Kidney (tissue), 14 donors: ENCODE data around the gene AAGAB. TPM values are rescaled to one million over a fixed set of nuclear protein-coding genes. Genes with fewer than 3 reads are reported as not detected.

Source experiments
- DNase-seq, 5 donors: peaks; one replicate each; pipeline ENCODE4 v3.0.0-alpha.2; 2013 to 2020
- FAIRE-seq: peaks from 2 replicates; lab custom pipeline; 2012; peaks lifted over from hg19 to GRCh38; lab: Jason Lieb, UNC
- H3K27ac ChIP-seq, 2 donors: one replicate each; pipeline ENCODE4 v1.7.0; 2013; ENCODE audit warnings: low read depth in 2 of 2, low read length in 2 of 2, inconsistent platforms in 1 of 2
- H3K27me3 ChIP-seq: one replicate; pipeline ENCODE4 v1.7.1; 2013; ENCODE audit warnings: low read length, inconsistent platforms; ENCODE audit not compliant: control insufficient read depth, insufficient read depth
- H3K36me3 ChIP-seq, 3 donors: one replicate each; pipeline versions ENCODE4 v1.7.0 to v1.7.1; 2013; ENCODE audit warnings: low read length in 3 of 3, control low read depth in 1 of 3, inconsistent platforms in 1 of 3; ENCODE audit not compliant: insufficient read depth in 3 of 3, control insufficient read depth in 2 of 3
- H3K4me1 ChIP-seq, 3 donors: one replicate each; pipeline versions ENCODE4 v1.7.0 to v1.7.1; 2013; ENCODE audit warnings: low read length in 3 of 3, inconsistent platforms in 1 of 3, low read depth in 1 of 3; ENCODE audit not compliant: control insufficient read depth in 2 of 3, insufficient read depth in 2 of 3
- H3K4me3 ChIP-seq, 3 donors: one replicate each; pipeline versions ENCODE4 v1.7.0 to v1.8.1; 2013; ENCODE audit warnings: low read length in 3 of 3, control low read depth in 1 of 3, inconsistent platforms in 1 of 3
- H3K9ac ChIP-seq, 3 donors: one replicate each; pipeline versions ENCODE4 v1.7.0 to v1.7.1; 2013; ENCODE audit warnings: low read length in 3 of 3, control low read depth in 1 of 3, inconsistent platforms in 1 of 3
- H3K9me3 ChIP-seq, 3 donors: one replicate each; pipeline versions ENCODE4 v1.7.0 to v1.7.1; 2013; ENCODE audit warnings: low read length in 3 of 3, control low read depth in 1 of 3, inconsistent platforms in 1 of 3; ENCODE audit not compliant: control insufficient read depth in 2 of 3, insufficient read depth in 1 of 3
- intact Hi-C: fragments of 100-400 bp; cut with DNase I; formaldehyde crosslinking; loops from one replicate; pipeline ENCODE4 v1.11.1; 2022
- polyA plus RNA-seq: library from polyadenylated mRNA; stranded (reverse); fragments of 350-450 nt; fragmentation: Illumina TruSeq; extraction: RNeasy Lipid Tissue Mini Kit (QIAGEN cat#74804); gene quantifications from one replicate; pipeline ENCODE4 v1.2.3, GENCODE V29; 2014; ENCODE audit warnings: low read depth, low replicate concordance; ENCODE audit not compliant: insufficient read depth
- total RNA-seq: library from RNA; stranded (reverse); fragmentation: NEBNext Ultra II Directional; extraction: Animal tissue kit (Norgen Biotek cat#: 25700); gene quantifications from one replicate; pipeline ENCODE4 v1.2.1, GENCODE V29; 2021
- TF ChIP-seq, protein P1 (sequence below): IDR thresholded peaks from 3 replicates; pipeline ENCODE4 v1.5.1; 2012; ENCODE audit warnings: mild to moderate bottlenecking, moderate library complexity, borderline replicate concordance; ENCODE audit not compliant: insufficient read depth; ENCODE audit errors: extremely low read depth
- donor health status: control.
- donor health status: control.
- donor health status: control.
- donor health status: control.
- donor health status: control.
- donor health status: DM: yes; HTN: yes; CAD: no.
- donor health status: Normal renal cell carcinoma (clear cell type).

Gene AAGAB
- total and polyA plus RNA-seq, 2 donors from 2014 or later: 40.7 to 44.0 TPM

DNA sequence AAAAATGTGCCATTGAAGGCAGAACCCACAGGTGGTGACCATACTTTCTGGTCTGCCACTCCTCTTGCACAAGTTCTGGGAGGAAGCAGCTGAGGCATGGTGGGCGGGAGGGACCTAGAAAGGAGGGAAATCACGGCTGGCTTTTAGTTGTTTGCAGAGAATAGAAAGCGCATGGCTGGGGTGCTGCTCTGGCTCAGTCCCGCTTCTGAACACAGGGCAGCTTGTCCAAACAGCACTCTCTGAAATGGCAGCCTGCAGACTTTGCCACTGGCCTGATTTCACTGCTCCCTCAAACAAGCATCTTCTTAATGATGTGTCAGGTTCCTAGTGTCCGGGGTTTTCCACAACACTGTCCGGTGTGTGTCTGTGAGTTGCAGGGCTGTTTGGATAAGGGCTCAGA, 76.7 kb downstream of the AAGAB start:
- TF ChIP-seq, protein P1, sequence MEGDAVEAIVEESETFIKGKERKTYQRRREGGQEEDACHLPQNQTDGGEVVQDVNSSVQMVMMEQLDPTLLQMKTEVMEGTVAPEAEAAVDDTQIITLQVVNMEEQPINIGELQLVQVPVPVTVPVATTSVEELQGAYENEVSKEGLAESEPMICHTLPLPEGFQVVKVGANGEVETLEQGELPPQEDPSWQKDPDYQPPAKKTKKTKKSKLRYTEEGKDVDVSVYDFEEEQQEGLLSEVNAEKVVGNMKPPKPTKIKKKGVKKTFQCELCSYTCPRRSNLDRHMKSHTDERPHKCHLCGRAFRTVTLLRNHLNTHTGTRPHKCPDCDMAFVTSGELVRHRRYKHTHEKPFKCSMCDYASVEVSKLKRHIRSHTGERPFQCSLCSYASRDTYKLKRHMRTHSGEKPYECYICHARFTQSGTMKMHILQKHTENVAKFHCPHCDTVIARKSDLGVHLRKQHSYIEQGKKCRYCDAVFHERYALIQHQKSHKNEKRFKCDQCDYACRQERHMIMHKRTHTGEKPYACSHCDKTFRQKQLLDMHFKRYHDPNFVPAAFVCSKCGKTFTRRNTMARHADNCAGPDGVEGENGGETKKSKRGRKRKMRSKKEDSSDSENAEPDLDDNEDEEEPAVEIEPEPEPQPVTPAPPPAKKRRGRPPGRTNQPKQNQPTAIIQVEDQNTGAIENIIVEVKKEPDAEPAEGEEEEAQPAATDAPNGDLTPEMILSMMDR: no peak
- intact Hi-C loops: no loop called here
- Histone ChIP-seq H3K27ac (no peak overlapping the region), H3K9me3 (no peaks in the 10 kb centered on the region), H3K9ac (no peak overlapping the region), H3K27me3 (no peaks in the 10 kb centered on the region), H3K4me1 (peaks cover 0 to 14% (median 7%) of the 10 kb centered on the region in 3 donors), H3K36me3 (peaks cover 0 to 43% (median 3%) of the 10 kb centered on the region in 3 donors), H3K4me3 (no peak overlapping the region)
- FAIRE-seq: no peak
- no peak for DNase-seq

DNA sequence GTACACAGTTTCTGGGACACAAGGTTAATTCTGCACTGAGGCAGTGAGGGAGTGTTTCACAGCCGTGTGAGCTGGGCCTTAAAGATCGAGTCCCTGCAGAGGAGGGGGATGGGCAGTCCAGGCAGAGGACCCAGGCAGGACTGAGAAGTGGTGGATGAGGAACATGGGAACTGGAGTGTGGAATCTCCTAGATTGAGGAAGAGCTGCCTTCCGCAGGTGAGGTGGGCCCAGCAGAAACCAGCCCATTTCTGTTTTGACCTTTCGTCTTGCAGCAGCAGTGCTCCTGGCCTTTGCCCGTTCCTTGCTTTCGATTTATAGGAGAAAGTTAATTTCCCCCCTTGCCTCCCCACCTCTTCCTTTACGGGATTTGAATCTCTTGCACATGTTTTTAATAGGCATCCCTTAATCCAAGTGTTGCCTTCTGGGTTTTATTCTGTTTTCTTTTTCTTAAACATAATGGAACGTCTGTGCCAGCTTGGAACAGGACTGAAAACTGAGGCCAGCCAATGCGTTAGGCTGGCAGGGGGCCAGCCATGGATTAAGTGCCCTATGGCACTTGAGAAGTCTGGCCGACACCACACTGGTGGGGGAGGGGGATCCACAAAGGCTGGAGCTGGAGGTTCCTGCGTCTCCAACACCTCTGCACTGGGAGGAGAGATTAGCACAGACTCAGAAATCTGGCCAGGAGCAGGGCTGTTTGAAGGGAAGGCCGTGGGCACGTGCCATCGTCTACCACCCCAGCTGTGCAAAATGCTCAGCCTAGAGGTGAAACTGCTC, 78.1 kb downstream of the AAGAB start:
- H3K27ac ChIP-seq: peak overlapping the region; percentile 45 to 46
- no peaks in the 10 kb centered on the region for H3K9me3 ChIP-seq
- DNase-seq (peak in 1 of 5 donors; percentile 30), FAIRE-seq (no peak)
- H3K4me3 ChIP-seq: no peak overlapping the region
- intact Hi-C loops: no loop called here
- H3K27me3 ChIP-seq: no peaks in the 10 kb centered on the region
- peaks cover 0 to 45% (median 3%) of the 10 kb centered on the region in 3 donors for H3K36me3 ChIP-seq
- peaks cover 0 to 14% (median 7%) of the 10 kb centered on the region in 3 donors for H3K4me1 ChIP-seq
- TF ChIP-seq, protein P1: no peak
- H3K9ac ChIP-seq: no peak overlapping the region

DNA sequence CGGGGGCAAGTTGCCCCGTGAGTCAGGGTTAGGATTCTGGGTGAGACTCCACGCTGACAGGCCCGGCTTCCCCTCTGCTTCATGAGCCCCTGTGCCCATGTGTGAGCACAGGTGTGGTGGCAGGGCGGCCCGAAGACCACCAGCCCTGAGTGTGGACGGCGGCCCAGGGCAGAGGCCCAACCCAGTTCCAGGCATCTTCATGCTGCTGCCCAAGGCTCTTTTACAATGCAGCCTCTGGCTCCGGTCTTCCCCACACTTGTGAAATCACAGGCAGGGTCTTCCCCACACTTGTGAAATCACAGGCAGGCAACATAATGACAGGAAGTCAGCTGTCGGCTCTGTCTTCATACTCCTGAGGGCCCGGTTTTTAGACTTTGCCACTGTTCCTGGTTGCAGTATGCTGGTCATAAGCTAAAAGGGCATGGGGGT, 78.8 kb downstream of the AAGAB start:
- intact Hi-C loops: no loop called here
- peak overlapping the region in 1 of 2 donors; percentile 46 for H3K27ac ChIP-seq
- H3K27me3 ChIP-seq: no peaks in the 10 kb centered on the region
- DNase-seq (peak in 1 of 5 donors; percentile 20), FAIRE-seq (no peak)
- H3K9me3 ChIP-seq: no peaks in the 10 kb centered on the region
- H3K9ac ChIP-seq: no peak overlapping the region
- TF ChIP-seq, protein P1: no peak
- H3K4me1 ChIP-seq: peaks cover 0 to 14% (median 7%) of the 10 kb centered on the region in 3 donors
- H3K36me3 ChIP-seq: peaks cover 0 to 48% (median 3%) of the 10 kb centered on the region in 3 donors
- no peak overlapping the region for H3K4me3 ChIP-seq
